Tibial nerve (tissue), 4 donors: ENCODE data around the gene METTL22. TPM values are rescaled to one million over a fixed set of nuclear protein-coding genes. Genes with fewer than 3 reads are reported as not detected.

Source experiments
- DNase-seq, 2 donors: peaks; one replicate each; pipeline ENCODE4 v3.0.0-alpha.2; 2019; ENCODE audit warnings: low spot score in 2 of 2
- H3K27ac ChIP-seq, 4 donors: fragments of 200-600 bp; sonication (generic) in 3 of 4; one replicate each; pipeline ENCODE4 v1.5.1; 2017 to 2019; ENCODE audit warnings: mild to moderate bottlenecking in 1 of 4
- H3K27me3 ChIP-seq, 2 donors: fragments of 200-600 bp; sonication (generic) in 1 of 2; one replicate each; pipeline versions ENCODE4 v1.5.1 to v1.6.0; 2017 to 2019
- H3K36me3 ChIP-seq, 3 donors: fragments of 200-600 bp; sonication (generic); one replicate each; pipeline ENCODE4 v1.5.1; 2018 to 2019
- H3K4me1 ChIP-seq, 4 donors: fragments of 200-600 bp; sonication (generic) in 3 of 4; one replicate each; pipeline ENCODE4 v1.5.1; 2017 to 2019
- H3K4me3 ChIP-seq, 4 donors: fragments of 200-600 bp; sonication (generic) in 3 of 4; one replicate each; pipeline ENCODE4 v1.5.1; 2017 to 2019; ENCODE audit warnings: mild to moderate bottlenecking in 1 of 4, moderate library complexity in 1 of 4
- H3K9me3 ChIP-seq, 4 donors: fragments of 200-600 bp; sonication (generic) in 3 of 4; one replicate each; pipeline ENCODE4 v1.5.1; 2017 to 2019
- EP300 ChIP-seq, 2 donors: sonication (generic); formaldehyde crosslinking; IDR thresholded peaks; one replicate each; pipeline ENCODE4 v1.6.1; 2017; ENCODE audit warnings: antibody characterized with exemption in 2 of 2, mild to moderate bottlenecking in 1 of 2
- POLR2A ChIP-seq, 2 donors: fragments of 450-650 bp; IDR thresholded peaks; one replicate each; pipeline ENCODE4 v1.6.1; 2017; ENCODE audit warnings: antibody characterized with exemption in 2 of 2, mild to moderate bottlenecking in 2 of 2, moderate library complexity in 2 of 2
- WGBS, 2 donors: methylation state at CpG; one replicate each; pipeline ENCODE4 v1.1.5; 2018; 5-methylcytosine and 5-hydroxymethylcytosine counted together
- total RNA-seq, 4 donors: library from RNA; depleted of rRNA; stranded (reverse); fragments of >200 nt; gene quantifications; one replicate each; pipeline ENCODE4 v1.1.0, GENCODE V29; 2016
- TF ChIP-seq, protein P1 (sequence below), 5 experiments: fragments of 200-600 bp in 3 of 5; fragments of 450-650 bp in 2 of 5; sonication (generic) in 3 of 5; IDR thresholded peaks; one replicate each; pipeline ENCODE4 v1.5.1; 2016 to 2019; ENCODE audit warnings: antibody characterized with exemption in 5 of 5, mild to moderate bottlenecking in 3 of 5, moderate library complexity in 2 of 5

Gene METTL22
- total RNA-seq, 4 donors from 2014 or later = 34.3 to 69.5 (median 46.6) TPM

DNA sequence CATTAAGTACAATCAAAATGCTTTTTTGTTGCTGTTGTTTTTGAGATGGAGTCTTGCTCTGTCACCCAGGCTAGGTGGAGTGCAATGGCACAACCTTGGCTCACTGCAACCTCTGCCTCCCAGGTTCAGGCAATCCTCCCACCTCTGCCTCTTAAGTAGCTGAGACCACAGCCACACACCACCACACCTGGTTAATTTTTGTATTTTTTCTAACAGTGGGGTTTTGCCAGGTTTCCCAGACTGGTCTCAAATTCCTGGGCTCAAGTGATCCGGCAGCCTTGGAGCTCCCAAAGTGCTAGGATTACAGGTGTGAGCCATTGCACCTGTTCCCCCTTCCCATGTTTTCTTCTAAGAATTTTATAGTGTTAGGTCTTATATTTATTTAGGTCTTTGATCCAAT is 48.0 kb downstream of the METTL22 start:
- peaks cover 0 to 43% (median 0%) of the 10 kb centered on the region in 3 donors for H3K36me3 ChIP-seq

DNA sequence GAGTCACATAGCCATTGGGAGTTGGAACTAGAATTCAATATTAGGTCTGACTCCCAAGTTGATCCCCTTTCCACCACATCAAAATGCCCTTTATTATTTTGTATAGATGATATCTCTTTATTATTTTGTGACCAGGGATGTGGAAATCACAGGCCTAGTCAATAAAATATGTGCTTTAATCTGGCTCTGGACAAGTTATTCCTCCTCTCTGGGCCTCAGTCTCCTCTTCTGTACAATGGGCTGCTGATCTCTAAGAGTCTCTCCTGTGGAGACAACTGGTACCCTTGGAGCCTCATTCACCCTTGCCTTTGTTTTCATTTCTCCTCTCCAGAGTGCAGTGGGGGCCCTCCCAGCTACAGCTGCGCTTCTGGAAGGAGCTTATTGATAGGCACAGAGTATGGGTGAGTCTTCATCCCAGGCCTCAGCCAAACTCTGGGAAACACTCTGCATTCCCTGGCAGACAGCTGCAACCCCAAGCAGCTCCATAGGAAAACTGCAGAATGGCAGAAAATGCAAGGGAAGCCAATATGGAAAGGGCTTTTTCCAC is 48.6 kb downstream of the METTL22 start:
- Histone ChIP-seq H3K4me3 (no peak overlapping the region), H3K27me3 (no peaks in the 10 kb centered on the region), H3K4me1 (peaks cover 0 to 9% (median 4%) of the 10 kb centered on the region in 4 donors), H3K27ac (no peak overlapping the region), H3K36me3 (peaks cover 0 to 37% (median 0%) of the 10 kb centered on the region in 3 donors), H3K9me3 (no peaks in the 10 kb centered on the region)
- TF ChIP-seq, protein P1, sequence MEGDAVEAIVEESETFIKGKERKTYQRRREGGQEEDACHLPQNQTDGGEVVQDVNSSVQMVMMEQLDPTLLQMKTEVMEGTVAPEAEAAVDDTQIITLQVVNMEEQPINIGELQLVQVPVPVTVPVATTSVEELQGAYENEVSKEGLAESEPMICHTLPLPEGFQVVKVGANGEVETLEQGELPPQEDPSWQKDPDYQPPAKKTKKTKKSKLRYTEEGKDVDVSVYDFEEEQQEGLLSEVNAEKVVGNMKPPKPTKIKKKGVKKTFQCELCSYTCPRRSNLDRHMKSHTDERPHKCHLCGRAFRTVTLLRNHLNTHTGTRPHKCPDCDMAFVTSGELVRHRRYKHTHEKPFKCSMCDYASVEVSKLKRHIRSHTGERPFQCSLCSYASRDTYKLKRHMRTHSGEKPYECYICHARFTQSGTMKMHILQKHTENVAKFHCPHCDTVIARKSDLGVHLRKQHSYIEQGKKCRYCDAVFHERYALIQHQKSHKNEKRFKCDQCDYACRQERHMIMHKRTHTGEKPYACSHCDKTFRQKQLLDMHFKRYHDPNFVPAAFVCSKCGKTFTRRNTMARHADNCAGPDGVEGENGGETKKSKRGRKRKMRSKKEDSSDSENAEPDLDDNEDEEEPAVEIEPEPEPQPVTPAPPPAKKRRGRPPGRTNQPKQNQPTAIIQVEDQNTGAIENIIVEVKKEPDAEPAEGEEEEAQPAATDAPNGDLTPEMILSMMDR (IDR thresholded peaks at IDR 0.05) = no peak
- TF ChIP-seq EP300 (IDR thresholded peaks at IDR 0.05) = no peak
- no peak for TF ChIP-seq POLR2A (IDR thresholded peaks at IDR 0.05)
- DNase-seq = no peak
- WGBS, 2 donors = 64 to 75% methylated on average over 1 of the region's 1 CpG

More for the DNA sequence above, 48.0 kb downstream of the METTL22 start:
- Histone ChIP-seq H3K4me1 (peaks cover 0 to 4% (median 0%) of the 10 kb centered on the region in 4 donors), H3K9me3 (no peaks in the 10 kb centered on the region), H3K27me3 (no peaks in the 10 kb centered on the region), H3K4me3 (no peak overlapping the region), H3K27ac (no peak overlapping the region)
- TF ChIP-seq POLR2A (IDR thresholded peaks at IDR 0.05) (no peak), EP300 (IDR thresholded peaks at IDR 0.05) (no peak)
- TF ChIP-seq, protein P1 (IDR thresholded peaks at IDR 0.05) = no peak
- 42 to 100% methylated on average over 1 of the region's 1 CpG for WGBS, 2 donors
- no peak for DNase-seq

DNA sequence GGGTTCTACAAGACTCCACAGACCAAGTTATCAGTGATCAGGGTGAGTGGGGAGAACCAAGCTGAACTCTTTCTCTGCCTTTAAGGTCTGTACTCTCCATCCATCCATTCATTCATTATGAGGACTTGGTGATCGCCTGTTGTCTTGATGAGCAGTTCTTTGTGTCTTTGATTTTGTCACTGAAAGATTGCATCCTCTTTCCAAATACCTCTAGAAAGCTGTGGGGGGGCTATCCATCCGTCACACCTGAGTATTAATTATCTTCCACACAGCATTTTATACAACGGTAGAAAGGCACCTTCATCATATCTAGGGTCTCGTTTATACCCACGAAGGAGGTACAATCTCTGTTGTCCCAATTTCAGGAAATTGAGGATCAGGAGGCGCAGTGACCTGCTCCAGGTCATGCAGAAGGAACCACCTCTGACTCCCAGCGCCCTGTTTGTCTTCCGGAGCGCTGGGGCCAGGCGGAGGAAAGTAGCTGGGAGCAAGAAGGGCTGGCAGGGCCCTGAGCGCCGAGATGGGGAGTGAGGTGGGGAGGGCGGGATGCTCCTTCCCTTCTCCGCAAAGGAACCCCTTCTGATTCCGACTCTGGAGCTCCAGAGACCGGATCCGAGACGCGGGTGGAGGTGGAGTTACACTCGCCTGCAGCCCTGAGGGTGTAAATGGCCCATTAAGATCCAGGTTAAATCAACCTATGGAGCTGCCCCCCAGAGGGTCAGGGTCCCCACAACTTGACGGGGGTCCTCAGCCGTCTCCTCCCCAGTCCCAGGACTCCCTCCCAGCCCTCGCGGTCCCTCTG is 52.3 kb downstream of the METTL22 start:
- peaks cover 0 to 22% (median 12%) of the 10 kb centered on the region in 4 donors for H3K4me1 ChIP-seq
- no peaks in the 10 kb centered on the region for H3K27me3 ChIP-seq
- peaks cover 0 to 7% (median 0%) of the 10 kb centered on the region in 3 donors for H3K36me3 ChIP-seq
- no peaks in the 10 kb centered on the region for H3K9me3 ChIP-seq
- 20 to 21% methylated on average over 21 to 23 of the region's 24 CpGs for WGBS, 2 donors
- peak in 1 of 2 donors; percentile 16 for DNase-seq
- H3K4me3 ChIP-seq = peak overlapping the region; percentile 68 to 83 (median 76)
- TF ChIP-seq, protein P1 (IDR thresholded peaks at IDR 0.05) = no peak
- TF ChIP-seq EP300 (IDR thresholded peaks at IDR 0.05) (no peak), POLR2A (IDR thresholded peaks at IDR 0.05) (no peak)
- H3K27ac ChIP-seq = peak overlapping the region; percentile 13 to 84 (median 63)

DNA sequence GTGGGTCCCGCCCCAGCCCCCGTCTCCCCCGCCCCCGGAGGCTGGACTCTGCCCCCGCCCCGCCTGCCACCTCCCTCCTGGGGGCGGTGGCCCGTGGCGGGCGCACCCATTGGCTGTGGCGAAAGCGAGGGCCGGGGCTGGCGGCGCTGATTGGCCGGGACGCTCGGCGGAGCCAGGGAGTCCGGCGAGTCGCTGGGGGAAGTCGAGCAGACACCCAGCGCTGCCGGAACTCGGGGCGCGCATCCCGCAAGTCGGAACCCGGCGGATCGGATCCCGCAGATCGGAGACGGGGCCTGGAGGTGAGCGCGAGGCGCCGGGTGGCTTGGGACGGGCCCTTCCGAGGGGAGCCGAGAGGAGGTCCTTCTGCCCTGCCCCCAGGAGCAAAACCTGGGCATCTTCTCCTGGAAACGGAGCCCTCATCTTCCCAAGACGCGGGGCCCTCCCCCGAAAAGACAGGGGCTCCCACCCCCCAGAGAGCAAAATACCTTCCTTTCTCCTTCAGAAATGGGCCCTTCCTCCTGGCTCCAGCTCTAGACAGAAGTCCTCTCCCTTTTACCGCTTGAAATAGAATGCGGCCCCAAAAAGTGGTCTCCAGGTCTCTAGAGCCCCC is 53.0 kb downstream of the METTL22 start, which contains the start of gene ABAT:
Gene ABAT (plus strand): TSS at position 205 of the 610 bp plus-strand sequence. CDS start 61,123 bp downstream, outside the sequence.
- no peaks in the 10 kb centered on the region for H3K27me3 ChIP-seq
- peaks cover 0 to 22% (median 12%) of the 10 kb centered on the region in 4 donors for H3K4me1 ChIP-seq
- H3K27ac ChIP-seq = peak within 1 kb of the TSS; percentile 13 to 84 (median 63)
- peaks cover 0 to 3% (median 0%) of the 10 kb centered on the region in 4 donors for H3K9me3 ChIP-seq
- peaks cover 0 to 10% (median 0%) of the 10 kb centered on the region in 3 donors for H3K36me3 ChIP-seq
- WGBS, 2 donors = 3 to 5% methylated on average over 19 to 27 of the region's 49 CpGs
- peak; percentile 30 to 70 for TF ChIP-seq POLR2A (IDR thresholded peaks at IDR 0.05)
- TF ChIP-seq, protein P1 (IDR thresholded peaks at IDR 0.05) = no peak
- peak; percentile 26 to 83 for TF ChIP-seq EP300 (IDR thresholded peaks at IDR 0.05)
- peak within 1 kb of the TSS; percentile 68 to 83 (median 76) for H3K4me3 ChIP-seq
- DNase-seq = peak; percentile 77 to 83
